ENCODE measurements around the gene OPA3. TPM values are rescaled to one million over a fixed set of nuclear protein-coding genes. Genes with fewer than 3 reads are reported as not detected.
"Not testable (repeated sequence)": the region's sequence is repeated elsewhere in the genome, so short reads cannot be mapped to it uniquely, and the experiment has no call there.

The OPA3 gene
- polyA plus RNA-seq (ENCODE audit: insufficient read length in 3 of 3), result 10 to 100 TPM in 2 of 3 donors, 1 to 10 TPM in 1; 9.7 to 12.0 (median 10.5) TPM

DNA sequence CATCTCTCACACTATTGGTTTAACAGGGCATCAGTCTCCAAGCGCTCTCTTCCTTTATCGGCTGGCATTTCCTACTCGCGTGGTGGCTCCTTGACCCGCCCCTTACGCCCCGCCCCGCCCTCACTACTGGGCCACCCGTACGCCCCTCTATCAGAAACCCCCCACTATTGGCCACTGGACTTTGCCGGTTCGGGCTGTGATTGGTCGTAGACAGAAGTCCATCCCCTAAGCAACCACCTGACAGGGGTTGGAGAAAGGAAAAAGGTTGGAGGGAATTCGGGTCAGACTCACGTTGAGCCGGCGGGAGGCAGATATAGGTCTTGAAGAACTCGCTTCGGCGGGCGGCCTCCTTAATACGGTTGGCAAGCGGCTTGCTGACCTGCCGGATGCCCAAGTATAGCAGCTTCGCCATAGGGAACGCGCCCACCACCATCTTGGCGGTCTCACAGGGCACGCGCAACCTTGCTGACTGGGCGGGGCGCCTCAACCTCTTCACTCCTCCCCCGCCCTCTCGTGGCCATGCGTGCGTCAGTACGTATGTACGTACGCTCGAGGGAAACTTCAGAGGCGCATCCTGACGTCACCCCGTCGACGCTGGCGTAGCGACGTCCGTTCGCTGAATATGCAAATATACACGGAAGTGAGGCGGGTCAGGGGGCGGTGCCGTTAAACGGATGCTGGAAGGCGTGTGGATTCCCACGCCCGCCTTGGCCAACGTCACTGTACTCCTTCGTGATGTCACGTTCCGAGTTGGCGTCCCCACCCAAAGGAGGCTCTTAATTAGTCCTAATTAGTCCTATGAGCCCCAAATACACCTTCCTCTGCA, at the start of gene OPA3:
Gene OPA3, minus strand, starts transcription at position 471 of the 826 bp plus-strand sequence. Its CDS starts 38 bp downstream, at position 433.
- peak; percentile 99 to 100 (median 99) for DNase-seq (ENCODE audit: low read depth in 3 of 3, low spot score in 2 of 3)

- no peak for DNase-seq (ENCODE audit: low read depth in 3 of 3, low spot score in 2 of 3)
Observed at GRCh38 chr19:45632468-45633196, 48.0 kb upstream of the OPA3 start.

DNA sequence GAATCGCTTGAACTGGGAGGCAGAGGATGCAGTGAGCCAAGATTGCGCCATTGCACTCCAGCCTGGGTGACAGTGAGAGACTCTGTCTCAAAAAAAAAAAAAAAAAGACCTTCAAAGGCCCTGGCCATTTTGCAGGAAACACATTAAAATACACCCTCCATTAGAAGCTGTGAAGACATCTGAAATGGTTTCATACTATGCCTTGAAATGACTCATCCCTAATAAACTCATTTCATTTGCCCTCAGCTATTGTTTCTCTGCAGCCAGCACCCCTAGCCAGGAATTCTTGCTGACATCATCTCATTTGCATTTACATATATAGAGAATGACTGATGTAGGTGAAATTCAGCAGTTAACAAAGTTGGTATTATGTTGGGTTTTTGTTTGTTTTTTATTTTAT, 45.9 kb upstream of the OPA3 start:
- DNase-seq (ENCODE audit: low read depth in 3 of 3, low spot score in 2 of 3), result no peak

DNA sequence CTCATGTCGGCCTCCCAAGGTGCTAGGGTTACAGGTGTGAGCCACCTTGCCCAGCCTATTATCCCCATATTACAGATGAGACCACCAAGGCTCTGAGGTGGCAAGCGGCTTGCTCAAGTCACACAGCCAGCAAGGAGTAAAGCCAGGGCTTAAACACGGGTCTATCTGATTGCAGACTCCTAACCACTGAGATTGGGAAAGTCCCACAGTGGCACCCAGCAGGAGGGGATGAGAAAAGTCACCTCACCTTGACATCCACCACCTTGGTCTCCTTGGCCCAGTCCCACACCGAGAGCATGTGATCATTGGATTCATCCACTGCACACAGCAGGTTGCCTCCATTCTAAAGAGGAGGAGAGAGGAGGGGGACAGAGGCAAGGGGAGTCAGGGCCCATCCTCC, 45.1 kb upstream of the OPA3 start:
- DNase-seq (ENCODE audit: low read depth in 3 of 3, low spot score in 2 of 3), result no peak

DNA sequence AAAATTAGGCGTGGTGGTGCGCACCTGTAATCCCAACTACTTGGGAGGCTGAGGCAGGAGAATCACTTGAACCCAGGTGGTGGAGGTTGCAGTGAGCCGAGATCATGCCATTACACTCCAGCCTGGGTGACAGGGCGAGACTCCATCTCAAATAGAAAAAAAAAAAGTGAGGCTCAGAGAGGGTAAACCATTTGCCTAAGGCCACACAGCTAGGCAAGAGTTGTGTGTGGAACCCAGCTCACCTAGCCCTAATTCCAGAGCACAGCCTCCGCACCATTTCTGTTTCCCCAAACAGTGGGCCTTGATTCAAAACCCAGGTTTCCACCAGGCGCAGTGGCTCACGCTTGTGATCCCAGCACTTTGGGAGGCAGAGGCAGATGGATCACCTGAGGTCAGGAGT, 43.6 kb upstream of the OPA3 start:
- not testable (repeated sequence) for DNase-seq (ENCODE audit: low read depth in 3 of 3, low spot score in 2 of 3)

DNA sequence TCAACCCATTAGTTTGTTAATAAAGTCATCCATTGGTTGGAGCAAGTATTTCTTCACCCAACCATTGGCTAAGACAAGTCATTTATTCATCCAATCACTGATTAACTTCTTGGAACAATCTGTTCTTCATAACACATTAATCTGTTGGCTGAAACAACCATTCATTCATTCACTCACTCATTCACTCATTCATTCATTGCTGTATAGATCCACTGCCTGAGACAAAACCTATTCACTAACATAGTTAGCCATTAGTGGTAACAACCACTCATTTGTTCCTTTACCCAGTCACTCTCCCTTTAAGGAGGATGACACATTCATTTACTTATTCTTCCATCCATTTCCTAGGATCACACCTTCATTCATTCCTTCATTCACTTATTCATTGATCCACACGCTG, 39.4 kb upstream of the OPA3 start:
- no peak for DNase-seq (ENCODE audit: low read depth in 3 of 3, low spot score in 2 of 3)

GRCh38 chr19:45621976-45622503, 37.4 kb upstream of the OPA3 start:
- DNase-seq (ENCODE audit: low read depth in 3 of 3, low spot score in 2 of 3), result no peak

DNA sequence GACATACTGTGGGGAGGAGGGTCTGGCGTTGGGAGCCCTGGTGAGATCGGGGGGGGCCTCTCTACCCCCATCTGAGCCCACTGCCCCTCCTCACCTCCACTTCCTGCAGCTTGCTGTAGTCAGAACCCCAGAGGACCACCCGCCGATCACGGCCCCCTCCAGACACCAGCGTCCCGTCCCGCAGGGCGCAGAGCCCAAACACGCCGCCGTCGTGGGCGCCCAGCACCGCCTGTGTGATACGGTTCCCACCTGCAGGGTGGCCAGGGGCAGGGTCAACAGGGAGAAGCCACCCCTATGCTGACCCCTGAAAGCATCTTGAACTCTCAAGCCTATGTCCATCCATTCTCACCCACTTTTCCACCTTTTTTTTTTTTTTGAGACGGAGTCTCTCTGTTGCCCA, 36.8 kb upstream of the OPA3 start:
- DNase-seq (ENCODE audit: low read depth in 3 of 3, low spot score in 2 of 3), result no peak

DNA sequence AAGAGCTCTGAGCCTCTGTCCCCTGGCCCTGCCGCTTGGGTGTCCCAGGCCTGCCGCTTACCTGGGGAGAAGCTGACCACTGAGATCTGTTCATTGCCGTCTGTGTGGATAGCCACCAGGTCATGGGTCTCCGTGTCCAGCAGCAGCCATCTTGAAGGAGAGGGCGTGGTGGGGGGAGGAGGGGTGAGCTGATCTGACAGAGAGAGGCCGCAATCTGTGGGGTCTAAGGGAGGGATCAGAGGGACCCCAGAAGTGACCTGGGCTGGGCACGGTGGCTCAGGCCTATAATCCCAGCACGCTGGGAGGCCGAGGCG, 32.1 kb upstream of the OPA3 start:
- DNase-seq (ENCODE audit: low read depth in 3 of 3, low spot score in 2 of 3), result no peak

DNA sequence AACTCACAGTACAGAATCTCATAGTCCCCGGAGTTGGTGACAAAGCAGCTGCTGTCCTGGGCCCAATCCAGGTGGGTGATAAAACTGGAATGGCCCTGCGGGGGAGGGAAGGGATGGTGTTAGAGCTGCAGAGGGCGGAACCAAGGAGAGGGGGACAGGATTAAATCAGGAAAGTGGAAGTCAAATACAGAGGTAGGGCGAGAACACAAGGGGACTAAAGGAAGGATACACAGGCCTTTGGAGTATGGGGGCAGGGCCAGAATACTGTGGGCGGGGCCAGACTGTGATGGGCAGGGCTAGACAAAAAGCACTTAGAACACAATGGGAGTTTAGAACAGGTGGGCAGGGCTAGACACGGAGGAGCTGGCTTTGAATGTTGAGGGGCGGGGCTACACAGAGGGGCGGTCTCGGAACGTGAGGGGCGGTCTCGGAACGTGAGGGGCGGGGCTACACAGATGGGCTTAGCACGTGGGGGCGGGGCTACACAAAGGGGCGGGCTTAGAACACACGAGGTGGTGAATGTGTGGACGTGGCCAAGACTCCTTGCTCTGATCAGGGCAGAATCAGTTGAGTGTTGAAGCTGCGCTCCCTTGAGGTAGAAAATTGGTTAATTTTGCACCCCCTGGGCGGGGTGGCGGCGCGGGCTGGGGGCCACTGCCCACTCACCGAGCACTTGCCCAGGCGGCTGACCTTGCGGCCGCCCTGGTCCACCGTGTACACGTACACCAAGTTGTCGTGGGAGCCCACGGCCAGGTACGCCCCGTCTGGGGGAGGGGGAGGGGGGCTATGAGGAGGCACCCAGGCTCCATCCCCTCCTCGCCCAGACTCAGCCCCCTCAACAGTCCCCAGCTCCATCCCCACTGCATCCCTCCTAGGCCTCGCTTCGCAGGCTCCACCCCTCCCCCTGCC, 31.4 kb upstream of the OPA3 start:
- peak; percentile 67 to 90 (median 89) for DNase-seq (ENCODE audit: low read depth in 3 of 3, low spot score in 2 of 3)

DNA sequence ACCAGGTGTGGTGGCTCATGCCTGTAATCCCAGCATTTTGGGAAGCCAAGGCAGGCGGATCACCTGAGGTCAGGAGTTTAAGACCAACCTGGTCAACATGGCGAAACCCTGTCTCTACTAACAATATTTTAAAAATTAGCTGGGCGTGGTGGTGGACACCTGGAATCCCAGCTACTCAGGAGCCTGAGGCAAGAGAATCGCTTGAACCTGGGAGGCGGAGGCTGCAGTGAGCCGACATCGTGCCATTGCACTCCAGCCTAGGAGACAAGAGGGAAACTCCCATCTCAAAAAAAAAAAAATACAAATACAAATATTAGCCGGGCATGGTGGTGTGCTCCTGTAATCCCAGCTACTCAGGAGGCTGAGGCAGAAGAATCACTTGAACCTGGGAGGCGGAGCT, 30.5 kb upstream of the OPA3 start:
- DNase-seq (ENCODE audit: low read depth in 3 of 3, low spot score in 2 of 3), result not testable (repeated sequence)

GRCh38 chr19:45613926-45614725, 29.5 kb upstream of the OPA3 start:
- no peak for DNase-seq (ENCODE audit: low read depth in 3 of 3, low spot score in 2 of 3)

DNA sequence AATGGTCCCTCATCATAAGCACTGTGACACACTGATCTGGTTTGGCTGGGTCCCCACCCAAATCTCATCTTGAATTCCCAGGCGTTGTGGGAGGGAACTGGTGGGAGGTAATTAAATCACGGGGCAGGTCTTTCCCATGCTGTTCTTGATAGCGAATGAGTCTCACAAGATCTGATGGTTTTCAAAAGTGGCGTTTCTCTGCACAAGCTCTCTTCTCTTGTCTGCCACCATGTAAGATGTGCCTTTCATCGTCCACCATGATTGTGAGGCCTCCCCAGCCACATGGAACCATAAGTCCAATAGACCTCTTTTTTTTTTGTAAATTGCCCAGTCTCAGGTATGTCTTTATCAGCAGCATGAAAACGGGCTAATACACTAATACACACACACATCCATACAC, 24.3 kb upstream of the OPA3 start:
- DNase-seq (ENCODE audit: low read depth in 3 of 3, low spot score in 2 of 3), result no peak

DNA sequence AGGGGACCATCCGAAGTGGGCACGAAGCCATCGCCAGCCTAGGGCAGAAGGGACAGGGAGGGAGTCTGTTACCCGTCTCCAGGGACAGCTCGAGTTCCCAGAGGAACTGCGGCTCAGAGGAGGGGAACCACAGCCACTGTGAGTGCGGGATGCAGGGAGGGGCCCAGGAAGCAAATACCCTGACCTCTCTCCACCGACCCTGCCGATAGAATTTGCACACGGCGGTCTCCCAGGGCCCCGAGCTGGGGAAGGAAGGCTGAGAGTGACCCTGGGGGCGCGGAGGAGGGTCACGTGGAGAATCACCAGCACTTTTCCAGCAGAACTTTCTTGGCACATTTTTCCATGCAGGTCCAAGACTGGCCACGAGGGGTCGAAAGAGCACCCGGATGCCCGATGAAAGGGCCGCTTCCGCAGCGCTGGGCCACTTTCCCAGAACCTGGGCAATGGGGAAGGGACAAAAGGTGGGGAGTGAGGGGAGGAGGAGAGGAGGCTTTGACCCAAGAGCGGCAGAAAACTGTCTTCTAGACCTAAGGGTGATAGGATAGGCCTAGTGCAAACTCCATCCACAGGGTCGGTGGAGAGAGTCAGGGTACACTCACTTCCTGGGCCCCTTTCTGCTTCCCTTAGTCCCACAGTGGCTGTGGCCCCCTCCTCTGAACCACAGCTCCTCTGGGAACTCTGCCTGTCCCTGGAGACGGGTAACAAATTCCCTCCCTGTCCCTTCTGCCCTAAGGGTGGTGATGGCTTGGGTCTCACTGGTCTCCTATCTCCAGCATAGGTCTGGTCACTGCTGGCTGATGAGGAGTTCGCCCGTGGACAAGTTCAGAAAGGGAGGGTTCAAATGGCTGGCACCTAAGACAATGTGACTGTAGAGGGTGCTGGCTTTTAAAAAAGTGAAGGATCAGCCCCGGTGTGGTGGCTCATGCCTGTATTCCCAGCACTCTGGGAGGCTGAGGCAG, 22.7 kb upstream of the OPA3 start:
- DNase-seq (ENCODE audit: low read depth in 3 of 3, low spot score in 2 of 3), result peak; percentile 65 to 77 (median 66)

DNA sequence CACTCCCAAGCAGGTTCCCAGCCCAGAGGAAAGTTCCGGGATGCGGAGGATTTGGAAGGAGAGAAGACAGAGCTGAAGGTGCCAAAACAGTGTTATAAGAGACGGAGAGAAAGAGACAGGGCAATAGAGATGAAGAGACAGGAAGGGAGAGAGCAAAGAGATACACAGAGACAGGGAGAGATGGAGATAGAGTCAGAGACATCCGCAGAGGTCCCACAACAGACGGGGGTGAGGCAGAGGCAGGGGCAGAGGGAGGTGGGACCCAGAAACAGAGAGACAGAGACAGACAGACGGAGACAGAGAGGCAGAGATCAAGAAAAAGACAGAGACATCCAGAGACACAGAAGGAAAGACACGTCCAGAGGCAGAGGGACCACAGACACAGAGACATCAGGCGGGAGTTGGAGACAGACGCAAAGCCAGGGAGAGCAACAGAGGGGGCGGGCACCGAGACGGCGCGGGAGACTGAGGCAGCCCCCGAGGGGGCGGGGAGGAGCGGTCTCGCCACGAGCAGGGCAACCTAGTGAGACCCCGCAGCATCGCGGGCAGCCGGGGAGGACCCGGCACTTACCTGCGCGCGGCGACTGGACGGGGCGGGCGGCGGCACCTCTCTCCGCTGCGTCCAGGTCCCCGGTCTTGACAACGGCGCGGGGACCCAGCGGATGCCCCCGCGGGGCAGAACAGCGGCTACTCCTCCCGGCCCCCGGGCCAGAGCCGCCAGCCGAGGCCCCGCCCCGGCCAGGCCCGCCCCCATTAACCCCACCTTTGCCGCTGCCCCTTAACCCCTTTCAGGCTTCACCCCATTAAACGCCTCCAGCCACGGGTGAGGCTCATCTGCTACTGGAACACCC, 17.1 kb upstream of the OPA3 start, which contains the start of gene GPR4:
Gene GPR4, minus strand, starts transcription at position 689 of the 851 bp plus-strand sequence. CDS start 10,346 bp downstream, outside the sequence.
- DNase-seq (ENCODE audit: low read depth in 3 of 3, low spot score in 2 of 3), result no peak

DNA sequence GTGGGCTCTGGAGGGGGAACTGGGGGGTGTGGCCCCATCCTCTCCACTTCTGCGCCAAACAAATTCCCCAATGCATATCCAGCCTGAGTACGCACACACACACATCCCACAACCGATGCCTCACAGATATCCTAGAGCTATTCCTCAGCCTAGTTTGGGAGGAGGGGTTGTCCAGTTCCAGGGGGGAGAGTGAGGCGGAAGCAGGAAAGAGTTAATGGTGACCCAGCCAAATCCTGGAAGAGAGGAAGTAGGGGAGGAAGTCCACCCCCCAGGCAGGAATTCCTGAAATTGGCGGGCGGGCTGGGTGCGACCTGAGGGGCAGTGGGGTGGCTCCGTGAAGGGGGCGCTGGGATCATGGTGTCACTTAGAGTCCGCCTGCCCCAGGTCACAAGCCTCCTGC, 16.5 kb upstream of the OPA3 start:
- no peak for DNase-seq (ENCODE audit: low read depth in 3 of 3, low spot score in 2 of 3)

DNA sequence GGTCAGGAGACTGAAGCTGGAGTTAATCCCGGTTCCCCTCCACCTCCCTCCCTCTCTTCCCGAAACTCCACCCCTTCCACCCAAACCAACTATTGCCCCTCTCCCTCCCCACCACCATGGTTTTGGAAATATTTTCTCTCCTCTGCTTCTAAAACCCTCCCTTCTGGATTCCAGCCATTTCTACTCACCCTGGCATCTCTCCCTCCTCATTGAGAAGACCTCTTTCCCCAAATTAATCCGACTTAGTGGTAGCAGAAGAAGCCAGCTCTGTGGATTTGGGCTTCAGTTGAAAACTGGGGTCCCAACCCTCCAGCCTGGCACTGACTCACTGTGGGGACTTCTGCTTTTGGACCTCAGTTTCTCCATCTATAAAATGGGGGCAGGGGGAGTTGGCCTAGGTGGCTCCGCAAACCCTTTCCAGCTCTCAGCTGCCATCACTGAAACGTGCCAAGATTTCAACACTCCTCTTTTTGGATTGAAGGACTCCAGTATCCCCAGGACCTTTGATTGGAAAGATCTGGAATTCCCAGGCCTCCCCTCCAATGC, 15.8 kb upstream of the OPA3 start:
- no peak for DNase-seq (ENCODE audit: low read depth in 3 of 3, low spot score in 2 of 3)
